Measurements from ENCODE around the gene APLP2.

GRCh38 chr11:130047141-130047540 lies 22.6 kb upstream of the APLP2 start:
- no peak for TF ChIP-seq CTCF (IDR thresholded peaks at IDR 0.05; ENCODE audit: low read depth, low read length)
- TF ChIP-seq POLR2A (IDR thresholded peaks at IDR 0.05; ENCODE audit: extremely low read depth, insufficient read length), result no peak
- TF ChIP-seq MAX (IDR thresholded peaks at IDR 0.05; ENCODE audit: low read depth, low read length), result no peak
- no peak for TF ChIP-seq MYC (IDR thresholded peaks at IDR 0.05; ENCODE audit: low read depth, low read length)
